GM12878 (cell line): ENCODE data around the gene UBE2J2. TPM values are rescaled to one million over a fixed set of nuclear protein-coding genes. Genes with fewer than 3 reads are reported as not detected.

Experiments used
- ATAC-seq: fragments of 200-7000 bp; cut with Tn5 transposase; 3 replicates; pipeline ENCODE4 v1.9.1; 2020; ENCODE audit warnings: mild to moderate bottlenecking, moderate library complexity
- BruUV-seq: library from RNA; stranded (reverse); fragments of 400-500 nt; replicated peaks from 2 replicates; lab custom pipeline; 2021; lab: Mats Ljungman, UMichigan
- CTCF ChIA-PET: fragments of 300-600 bp; sonication (Branson Sonifier 250); formaldehyde crosslinking; extraction: SDS; loops from one replicate; lab custom pipeline; 2021; ENCODE audit warnings: inconsistent platforms; lab: Yijun Ruan, JAX
- POLR2A ChIA-PET: fragments of 350-600 bp; formaldehyde crosslinking; extraction: SDS; loops from one replicate; lab custom pipeline; 2021; ENCODE audit warnings: inconsistent platforms; lab: Charles Lee
- RAD21 ChIA-PET: fragments of 300-600 bp; sonication (Branson Sonifier 250); formaldehyde crosslinking; loops from one replicate; lab custom pipeline; 2023; ENCODE audit warnings: antibody characterized with exemption; ENCODE audit not compliant: unreplicated experiment; lab: Charles Lee
- SMC1A ChIA-PET: fragments of 300-600 bp; sonication (Branson Sonifier 250); formaldehyde crosslinking; loops from one replicate; lab custom pipeline; 2023; ENCODE audit not compliant: unreplicated experiment, uncharacterized antibody; lab: Charles Lee
- DNase-seq: peaks from one replicate; pipeline ENCODE4 v3.0.0-alpha.2; 2011; ENCODE audit warnings: low read depth, low spot score
- FAIRE-seq: peaks from 3 replicates; lab custom pipeline; 2011; peaks lifted over from hg19 to GRCh38; lab: Jason Lieb, UNC
- H2AFZ ChIP-seq: 2 replicates; pipeline ENCODE4 v1.6.0; 2011; ENCODE audit warnings: low read depth, low read length, control low read depth; ENCODE audit not compliant: control insufficient read depth
- H3K27ac ChIP-seq: 2 replicates; pipeline ENCODE4 v1.5.1; 2011; ENCODE audit warnings: control low read depth; ENCODE audit not compliant: control insufficient read depth, insufficient read depth
- H3K27me3 ChIP-seq, 2 experiments: replicated peaks in 1 of 2; 2 replicates each; pipeline versions ENCODE4 v1.6.0 to v1.6.1; 2011; ENCODE audit warnings: low read length in 1 of 2; ENCODE audit not compliant: control insufficient read depth in 2 of 2, insufficient read depth in 2 of 2
- H3K36me3 ChIP-seq, 2 experiments: 2 replicates each; pipeline ENCODE4 v1.5.1; 2011; ENCODE audit warnings: low read length in 1 of 2; ENCODE audit not compliant: control insufficient read depth in 2 of 2, insufficient read depth in 2 of 2
- H3K4me1 ChIP-seq: 2 replicates; pipeline ENCODE4 v1.6.1; 2011; ENCODE audit warnings: mild to moderate bottlenecking, low read length, moderate library complexity, mixed read lengths; ENCODE audit not compliant: control insufficient read depth, insufficient read depth
- H3K4me2 ChIP-seq: 2 replicates; pipeline ENCODE4 v1.6.0; 2011; ENCODE audit warnings: control low read depth; ENCODE audit not compliant: control insufficient read depth, insufficient read depth
- H3K4me3 ChIP-seq: fragments of 200-600 bp; sonication (generic); 2 replicates; pipeline ENCODE4 v1.5.1; 2016
- H3K79me2 ChIP-seq: 2 replicates; pipeline ENCODE4 v1.6.0; 2011; ENCODE audit warnings: low read length; ENCODE audit not compliant: control insufficient read depth, insufficient read depth
- H3K9ac ChIP-seq: 2 replicates; pipeline ENCODE4 v1.8.0; 2011; ENCODE audit warnings: low read length, control low read depth, mixed read lengths; ENCODE audit not compliant: control insufficient read depth, insufficient read depth
- H3K9me3 ChIP-seq: replicated peaks from 3 replicates; pipeline ENCODE4 v1.5.1; 2011; ENCODE audit warnings: mild to moderate bottlenecking, low read length; ENCODE audit not compliant: control insufficient read depth, insufficient read depth
- H4K20me1 ChIP-seq: 2 replicates; pipeline ENCODE4 v1.6.0; 2011; ENCODE audit not compliant: control insufficient read depth, insufficient read depth
- BCL3 ChIP-seq: IDR thresholded peaks from 2 replicates; pipeline ENCODE4 v1.6.1; 2011; ENCODE audit warnings: borderline replicate concordance, low read depth, mild to moderate bottlenecking, moderate library complexity, low read length; ENCODE audit not compliant: insufficient read depth, poor library complexity, severe bottlenecking
- CTCF ChIP-seq, 3 experiments: IDR thresholded peaks in 2 of 3; conservative IDR thresholded peaks in 1 of 3; 2 replicates each; pipeline ENCODE4 v1.5.1; 2011; ENCODE audit warnings: low read depth in 3 of 3, low read length in 3 of 3, mild to moderate bottlenecking in 3 of 3, control low read depth in 2 of 3, moderate library complexity in 2 of 3, inconsistent platforms in 1 of 3, mixed read lengths in 1 of 3; ENCODE audit not compliant: control insufficient read depth in 2 of 3, insufficient read depth in 1 of 3; ENCODE audit errors: extremely low read depth in 1 of 3
- HDAC2 ChIP-seq: fragments of 200-600 bp; sonication (generic); IDR thresholded peaks from 2 replicates; pipeline ENCODE4 v1.6.1; 2017
- NR2F1 ChIP-seq: fragments of 450-650 bp; conservative IDR thresholded peaks from 2 replicates; pipeline ENCODE4 v1.6.1; 2017; ENCODE audit warnings: mild to moderate bottlenecking
- SIX5 ChIP-seq: IDR thresholded peaks from 2 replicates; pipeline ENCODE4 v1.6.1; 2011; ENCODE audit warnings: mild to moderate bottlenecking, low read depth, low read length, moderate library complexity; ENCODE audit not compliant: severe bottlenecking
- WGBS: methylation state at CpG from one replicate; pipeline ENCODE4 v1.1.6; 2016; ENCODE audit warnings: low lambda C conversion rate; ENCODE audit not compliant: insufficient replicate concordance, insufficient coverage; ENCODE audit errors: missing lambda C conversion rate; 5-methylcytosine and 5-hydroxymethylcytosine counted together
- in situ Hi-C: fragments of 300-500 bp; cut with MboI; formaldehyde crosslinking; loops from 9 replicates; pipeline ENCODE4 v1.14.3; 2018; ENCODE audit warnings: mixed read lengths
- intact Hi-C: fragments of 100-400 bp; cut with micrococcal nuclease; formaldehyde crosslinking; loops from one replicate; pipeline ENCODE4 v1.14.2; 2022; ENCODE audit not compliant: unreplicated experiment
- polyA plus RNA-seq, 11 experiments: library from polyadenylated mRNA; depleted of rRNA in 4 of 11; unstranded in 6 of 11; stranded (reverse) in 5 of 11; fragments of >200 nt; fragmentation: Nextera tagmentation in 4 of 11; fragmentation: Illumina TruSeq in 1 of 11; extraction: Ambion mirVana in 4 of 11; extraction: Trizol in 1 of 11; gene quantifications; 1 replicate in 1 of 11; 2 replicates in 10 of 11; pipeline versions ENCODE4 v1.2.1 to v1.2.3, GENCODE V29; 2011 to 2016; ENCODE audit warnings: inconsistent platforms in 2 of 11, missing spikeins in 2 of 11, low read depth in 1 of 11
- total RNA-seq, 4 experiments: library from RNA; depleted of rRNA in 3 of 4; stranded (reverse); fragments of >200 nt in 3 of 4; fragmentation: Illumina TruSeq in 1 of 4; extraction: Trizol in 1 of 4; gene quantifications; 2 replicates each; pipeline versions ENCODE4 v1.2.1 to v1.2.3, GENCODE V29; 2013 to 2021

The UBE2J2 gene
- total and polyA plus RNA-seq, 10 of the 15 experiments (the other 5 are each of a cell fraction or from before 2014, with no cell fraction given) = 0.72 to 70.5 (median 49.2) TPM

- no peak overlapping the region for H3K4me2 ChIP-seq
- ChIA-PET POLR2A (no interaction called here), CTCF (no interaction called here), SMC1A (interaction anchor here (1.3 kb wide), 1 partner anchor 9 kb away, joined by 3 read pairs; no protein-coding TSS in a partner anchor), RAD21 (no interaction called here)
- no peaks in the 10 kb centered on the region for H3K79me2 ChIP-seq
- FAIRE-seq (no peak), DNase-seq (no peak), ATAC-seq (no peak)
- no peaks in the 10 kb centered on the region for H3K9me3 ChIP-seq
- H3K27me3 ChIP-seq = no peaks in the 10 kb centered on the region
- H3K36me3 ChIP-seq = no peaks in the 10 kb centered on the region
- H4K20me1 ChIP-seq = no peaks in the 10 kb centered on the region
- intact Hi-C loops (no loop called here), in situ Hi-C loops (no loop called here)
- no peak overlapping the region for H3K27ac ChIP-seq
- H2AFZ ChIP-seq = no peak overlapping the region
- TF ChIP-seq NR2F1 = no peak
- TF ChIP-seq HDAC2 = no peak
- no peak for TF ChIP-seq CTCF (IDR thresholded peaks at IDR 0.05 in 2 of 3, conservative IDR thresholded peaks at IDR 0.05 in 1 of 3; ENCODE audit: control insufficient read depth in 2 of 3, extremely low read depth in 1 of 3, insufficient read depth in 1 of 3, low read depth in 3 of 3, low read length in 3 of 3)
- TF ChIP-seq SIX5 = no peak
- no peak for TF ChIP-seq BCL3
- BruUV-seq = no TSS peak
- H3K4me1 ChIP-seq = no peaks in the 10 kb centered on the region
- 63% methylated on average over 14 of the region's 14 CpGs for WGBS
- no peak overlapping the region for H3K4me3 ChIP-seq
- no peak overlapping the region for H3K9ac ChIP-seq
These were observed 9.3 kb upstream of the UBE2J2 start for GRCh38 chr1:1282998-1283397.
